ENCODE results near the gene CRIP2.

- no peak for TF ChIP-seq CTCF (IDR thresholded peaks at IDR 0.05; ENCODE audit: low read depth, low read length, missing input control)
- no peak for TF ChIP-seq EGR1 (IDR thresholded peaks at IDR 0.05; ENCODE audit: low read depth in 2 of 2)
- no peak for TF ChIP-seq MAX (IDR thresholded peaks at IDR 0.05)
- no peak for TF ChIP-seq REST (IDR thresholded peaks at IDR 0.05)
- TF ChIP-seq RAD21 (IDR thresholded peaks at IDR 0.05) = no peak
- TF ChIP-seq ZBTB33 (IDR thresholded peaks at IDR 0.05) = no peak
- TF ChIP-seq TAF1 (conservative IDR thresholded peaks at IDR 0.05) = no peak
- no peak for TF ChIP-seq SP1 (IDR thresholded peaks at IDR 0.05)
- TF ChIP-seq ATF3 (IDR thresholded peaks at IDR 0.05) = no peak
- TF ChIP-seq HNF4A (conservative IDR thresholded peaks at IDR 0.05) = no peak
- TF ChIP-seq JUND (IDR thresholded peaks at IDR 0.05) = no peak
- no peak for TF ChIP-seq GABPA (IDR thresholded peaks at IDR 0.05 in 1 of 2, conservative IDR thresholded peaks at IDR 0.05 in 1 of 2)
- TF ChIP-seq YY1 (IDR thresholded peaks at IDR 0.05) = no peak
Observed at GRCh38 chr14:105478398-105479251, 4.0 kb downstream of the CRIP2 start.

Data from liver (tissue), 3 donors.